ENCODE measurements around the gene CRYAB. TPM values are rescaled to one million over a fixed set of nuclear protein-coding genes. Genes with fewer than 3 reads are reported as not detected.

The CRYAB gene
- polyA plus RNA-seq, 1 experiment, result 76.7 TPM

DNA sequence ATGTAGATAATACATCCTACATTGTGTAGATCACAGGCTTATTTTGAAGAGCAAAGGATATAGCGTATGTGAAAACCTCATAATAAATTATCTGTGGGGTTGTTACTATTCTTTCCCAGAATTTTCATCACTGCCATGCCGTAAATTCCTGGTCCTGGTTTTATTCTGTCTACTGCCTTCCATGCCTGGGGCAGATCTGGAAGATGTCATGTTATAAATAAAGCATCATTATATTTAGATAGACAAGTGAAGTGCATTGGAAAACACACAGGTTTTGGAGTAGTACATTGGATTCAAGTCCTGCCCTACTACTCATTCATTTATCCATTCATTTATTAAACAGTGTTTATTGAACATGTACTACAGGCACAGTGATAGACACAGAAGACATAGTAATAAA lies 9.3 kb upstream of the CRYAB start:
- Histone ChIP-seq H3K4me3 (ENCODE audit: low read depth, low read length) (no peak overlapping the region), H3K36me3 (ENCODE audit: control insufficient read depth, insufficient read depth, low read length) (no peaks in the 10 kb centered on the region), H3K27me3 (ENCODE audit: control insufficient read depth, insufficient read depth, low read length) (no peaks in the 10 kb centered on the region)
- no peak for DNase-seq (ENCODE audit: low read depth)
- CTCF ChIA-PET, result no interaction called here
- TF ChIP-seq, protein P1, sequence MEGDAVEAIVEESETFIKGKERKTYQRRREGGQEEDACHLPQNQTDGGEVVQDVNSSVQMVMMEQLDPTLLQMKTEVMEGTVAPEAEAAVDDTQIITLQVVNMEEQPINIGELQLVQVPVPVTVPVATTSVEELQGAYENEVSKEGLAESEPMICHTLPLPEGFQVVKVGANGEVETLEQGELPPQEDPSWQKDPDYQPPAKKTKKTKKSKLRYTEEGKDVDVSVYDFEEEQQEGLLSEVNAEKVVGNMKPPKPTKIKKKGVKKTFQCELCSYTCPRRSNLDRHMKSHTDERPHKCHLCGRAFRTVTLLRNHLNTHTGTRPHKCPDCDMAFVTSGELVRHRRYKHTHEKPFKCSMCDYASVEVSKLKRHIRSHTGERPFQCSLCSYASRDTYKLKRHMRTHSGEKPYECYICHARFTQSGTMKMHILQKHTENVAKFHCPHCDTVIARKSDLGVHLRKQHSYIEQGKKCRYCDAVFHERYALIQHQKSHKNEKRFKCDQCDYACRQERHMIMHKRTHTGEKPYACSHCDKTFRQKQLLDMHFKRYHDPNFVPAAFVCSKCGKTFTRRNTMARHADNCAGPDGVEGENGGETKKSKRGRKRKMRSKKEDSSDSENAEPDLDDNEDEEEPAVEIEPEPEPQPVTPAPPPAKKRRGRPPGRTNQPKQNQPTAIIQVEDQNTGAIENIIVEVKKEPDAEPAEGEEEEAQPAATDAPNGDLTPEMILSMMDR (IDR thresholded peaks at IDR 0.05; ENCODE audit: insufficient read depth, low read depth, low read length), result no peak
- POLR2A ChIA-PET, result no interaction called here

DNA sequence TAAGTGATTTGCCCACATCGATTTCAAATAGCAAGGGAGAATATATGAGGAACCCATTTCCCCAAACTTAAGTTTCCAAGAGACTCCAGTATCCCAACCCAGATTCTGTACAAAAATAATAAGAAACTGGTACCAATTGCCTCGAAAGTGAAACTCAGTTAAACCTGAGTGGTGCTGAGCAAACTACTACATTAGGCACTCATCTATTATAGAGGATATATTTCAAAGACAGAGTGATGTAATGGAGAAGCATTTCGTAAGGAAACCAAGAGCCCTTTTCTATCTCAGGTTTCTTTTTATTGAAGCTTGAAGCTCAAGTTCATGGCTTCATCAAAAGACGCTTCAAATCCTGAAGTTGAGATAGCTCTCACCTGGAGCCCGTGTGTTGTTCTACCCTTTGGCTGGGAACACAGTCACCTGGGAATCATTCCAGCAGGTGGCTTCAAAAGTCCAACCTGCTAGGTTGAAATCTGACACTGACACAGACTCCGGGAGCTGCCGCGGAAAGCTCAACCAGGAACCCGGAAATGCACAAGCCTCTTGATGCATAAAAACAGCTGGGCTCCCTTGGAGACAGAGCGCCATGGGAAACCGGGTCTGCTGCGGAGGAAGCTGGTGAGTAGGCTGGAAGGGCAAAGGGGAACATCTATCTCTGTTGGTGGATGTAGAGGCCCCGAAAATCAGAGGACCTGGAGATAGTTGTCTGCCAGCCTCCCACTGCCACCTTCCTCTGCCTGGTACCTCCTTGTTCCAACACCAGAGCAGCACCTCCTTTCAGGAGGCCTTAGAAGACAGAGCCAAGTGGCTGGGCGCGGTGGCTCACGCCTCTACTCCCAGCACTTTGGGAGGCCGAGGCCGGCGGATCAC lies 7.1 kb upstream of the CRYAB start, which contains the start of gene C11orf52:
TSS of gene C11orf52 (plus strand) at position 524 of the 867 bp plus-strand sequence. CDS start at position 584, 60 bp downstream.
- Histone ChIP-seq H3K27me3 (ENCODE audit: control insufficient read depth, insufficient read depth, low read length) (no peaks in the 10 kb centered on the region), H3K36me3 (ENCODE audit: control insufficient read depth, insufficient read depth, low read length) (no peaks in the 10 kb centered on the region), H3K4me3 (ENCODE audit: low read depth, low read length) (no peak within 1 kb of the TSS)
- CTCF ChIA-PET, result interaction anchor here (0.9 to 1.2 kb wide), 3 partner anchors 13 to 79 kb away, joined by 3 to 4 read pairs (median 4); no protein-coding TSS in a partner anchor
- TF ChIP-seq, protein P1 (IDR thresholded peaks at IDR 0.05; ENCODE audit: insufficient read depth, low read depth, low read length), result no peak
- no peak for DNase-seq (ENCODE audit: low read depth)
- POLR2A ChIA-PET, result no interaction called here

DNA sequence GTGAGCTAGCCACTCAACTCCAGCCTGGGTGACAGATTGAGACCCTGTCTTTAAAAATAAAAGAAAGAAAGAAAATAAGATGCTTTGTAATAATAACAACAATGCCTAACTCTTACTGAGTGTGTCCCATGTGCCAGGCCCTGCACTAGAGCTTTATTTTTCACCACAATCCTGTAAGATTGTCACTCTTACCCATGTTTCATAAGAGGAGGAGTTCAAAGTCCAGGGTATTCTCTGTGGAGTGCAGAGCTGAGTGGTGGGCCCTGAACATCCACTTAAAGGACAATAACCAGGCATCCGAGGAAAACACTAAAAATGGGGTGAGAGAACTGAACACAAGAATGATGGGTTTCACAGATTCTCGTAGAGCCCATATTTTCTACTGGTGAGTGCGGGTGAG lies 6.2 kb upstream of the CRYAB start:
- no peaks in the 10 kb centered on the region for H3K27me3 ChIP-seq (ENCODE audit: control insufficient read depth, insufficient read depth, low read length)
- H3K36me3 ChIP-seq (ENCODE audit: control insufficient read depth, insufficient read depth, low read length), result no peaks in the 10 kb centered on the region
- CTCF ChIA-PET, result interaction anchor here (1.2 kb wide), 1 partner anchor 79 kb away, joined by 4 read pairs; no protein-coding TSS in a partner anchor
- H3K4me3 ChIP-seq (ENCODE audit: low read depth, low read length), result no peak overlapping the region
- TF ChIP-seq, protein P1 (IDR thresholded peaks at IDR 0.05; ENCODE audit: insufficient read depth, low read depth, low read length), result no peak
- DNase-seq (ENCODE audit: low read depth), result no peak
- POLR2A ChIA-PET, result no interaction called here

DNA sequence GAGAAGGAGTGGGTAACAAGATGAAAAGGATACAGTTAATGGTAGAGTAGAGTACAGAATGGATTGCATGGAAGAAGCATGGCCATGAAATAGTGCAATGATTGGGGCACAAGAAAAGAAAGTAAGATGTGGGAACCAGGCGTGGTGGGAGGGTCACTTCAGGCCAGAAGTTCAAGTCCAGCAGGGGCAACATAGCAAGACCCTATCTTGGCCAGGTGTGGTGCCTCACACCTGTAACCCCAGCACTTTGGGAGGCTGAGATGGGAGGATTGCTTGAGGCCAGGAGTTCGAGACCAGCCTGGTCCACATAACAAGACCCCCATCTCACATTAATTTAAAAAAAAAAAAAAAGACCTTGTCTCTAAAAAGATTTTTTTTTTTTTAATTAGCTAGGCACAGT lies 5.7 kb upstream of the CRYAB start:
- H3K4me3 ChIP-seq (ENCODE audit: low read depth, low read length), result no peak overlapping the region
- DNase-seq (ENCODE audit: low read depth), result no peak
- ChIA-PET POLR2A (no interaction called here), CTCF (interaction anchor here (1.2 kb wide), 1 partner anchor 80 kb away, joined by 4 read pairs; no protein-coding TSS in a partner anchor)
- TF ChIP-seq, protein P1 (IDR thresholded peaks at IDR 0.05; ENCODE audit: insufficient read depth, low read depth, low read length), result no peak
- H3K36me3 ChIP-seq (ENCODE audit: control insufficient read depth, insufficient read depth, low read length), result no peaks in the 10 kb centered on the region
- H3K27me3 ChIP-seq (ENCODE audit: control insufficient read depth, insufficient read depth, low read length), result no peaks in the 10 kb centered on the region

DNA sequence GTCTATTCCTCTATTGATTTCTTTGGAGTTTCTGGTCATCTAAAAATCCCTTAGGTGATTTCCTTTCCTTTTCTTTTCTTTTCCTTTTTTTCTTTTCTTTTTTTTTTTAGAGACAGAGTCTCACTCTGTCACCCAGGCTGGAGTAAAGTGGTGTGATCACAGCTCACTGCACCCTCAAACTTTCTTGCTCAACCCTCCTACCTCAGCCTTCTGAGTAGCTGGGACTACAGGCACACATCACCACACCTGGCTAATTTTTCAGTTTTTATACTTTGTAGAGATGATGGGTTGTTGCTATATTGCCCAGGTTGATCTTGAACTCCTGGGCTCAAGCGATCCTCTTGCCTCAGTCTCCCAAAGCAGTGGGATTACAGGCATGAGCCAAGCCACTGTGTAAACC lies 5.2 kb upstream of the CRYAB start:
- Histone ChIP-seq H3K4me3 (ENCODE audit: low read depth, low read length) (no peak overlapping the region), H3K27me3 (ENCODE audit: control insufficient read depth, insufficient read depth, low read length) (no peaks in the 10 kb centered on the region), H3K36me3 (ENCODE audit: control insufficient read depth, insufficient read depth, low read length) (no peaks in the 10 kb centered on the region)
- TF ChIP-seq, protein P1 (IDR thresholded peaks at IDR 0.05; ENCODE audit: insufficient read depth, low read depth, low read length), result no peak
- DNase-seq (ENCODE audit: low read depth), result no peak
- POLR2A ChIA-PET, result no interaction called here
- CTCF ChIA-PET, result no interaction called here
